Measurements from ENCODE around the gene GGT6. TPM values are rescaled to one million over a fixed set of nuclear protein-coding genes. Genes with fewer than 3 reads are reported as not detected.

The GGT6 gene
- polyA plus RNA-seq, 1 donor (not counting 4 experiments of a cell fraction or from before 2014, with no cell fraction given): 0.93 TPM

DNA sequence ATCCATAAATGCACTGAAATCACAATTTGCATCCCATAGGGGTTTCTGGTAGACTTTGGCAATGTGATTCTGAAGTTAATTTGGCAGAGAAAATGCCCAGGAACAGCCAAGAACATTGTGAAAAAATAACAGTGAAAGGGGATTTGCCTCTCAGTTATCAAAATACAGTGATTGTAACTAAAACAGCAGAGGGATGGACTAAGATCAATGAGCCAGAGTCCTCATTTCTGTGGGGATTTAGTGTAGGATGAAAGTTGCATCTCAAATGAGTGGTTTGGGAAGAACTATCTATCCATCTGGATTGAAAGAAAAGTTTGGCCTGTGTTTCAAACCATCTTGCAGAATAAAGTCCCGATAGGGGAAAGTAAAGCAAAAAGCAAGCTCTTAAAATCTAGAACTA is 33.2 kb downstream of the GGT6 start:
- Histone ChIP-seq H3K4me3 (ENCODE audit: control insufficient read depth in 2 of 3, extremely low read depth in 1 of 3, insufficient read depth in 2 of 3, low read depth in 1 of 3, low read length in 3 of 3) (no peak overlapping the region), H3K27me3 (ENCODE audit: control insufficient read depth, extremely low read depth, insufficient read depth, low read length) (peaks cover 20% of the 10 kb centered on the region), H3K9me3 (ENCODE audit: control insufficient read depth, low read depth, low read length) (no peaks in the 10 kb centered on the region), H4K20me1 (ENCODE audit: control insufficient read depth, extremely low read depth, insufficient read depth, low read length) (no peaks in the 10 kb centered on the region), H3K9me1 (ENCODE audit: control insufficient read depth, extremely low read depth, insufficient read depth, low read length) (no peaks in the 10 kb centered on the region), H3K4me1 (ENCODE audit: control insufficient read depth, extremely low read depth, insufficient read depth, low read length) (no peaks in the 10 kb centered on the region), H3K4me2 (ENCODE audit: control insufficient read depth, extremely low read depth, insufficient read depth, low read depth, low read length) (no peak overlapping the region), H3K27ac (ENCODE audit: control insufficient read depth, insufficient read depth, low read length) (no peak overlapping the region), H3K9ac (ENCODE audit: control insufficient read depth, extremely low read depth, insufficient read depth, low read length) (no peak overlapping the region), H2AFZ (ENCODE audit: control insufficient read depth, low read length) (no peak overlapping the region), H3K79me2 (ENCODE audit: control insufficient read depth, insufficient read depth, low read length) (no peaks in the 10 kb centered on the region), H3K36me3 (ENCODE audit: control insufficient read depth in 2 of 2, extremely low read depth in 1 of 2, insufficient read depth in 2 of 2, low read length in 2 of 2) (no peaks in the 10 kb centered on the region)
- no peak for FAIRE-seq
- DNase-seq (ENCODE audit: low read depth, low spot score): no peak
- dilution Hi-C loops (cut with MboI; ENCODE audit: extremely low pct_ligation_motif_present, low sequenced_read_pairs): no loop called here
- TF ChIP-seq, protein P1, sequence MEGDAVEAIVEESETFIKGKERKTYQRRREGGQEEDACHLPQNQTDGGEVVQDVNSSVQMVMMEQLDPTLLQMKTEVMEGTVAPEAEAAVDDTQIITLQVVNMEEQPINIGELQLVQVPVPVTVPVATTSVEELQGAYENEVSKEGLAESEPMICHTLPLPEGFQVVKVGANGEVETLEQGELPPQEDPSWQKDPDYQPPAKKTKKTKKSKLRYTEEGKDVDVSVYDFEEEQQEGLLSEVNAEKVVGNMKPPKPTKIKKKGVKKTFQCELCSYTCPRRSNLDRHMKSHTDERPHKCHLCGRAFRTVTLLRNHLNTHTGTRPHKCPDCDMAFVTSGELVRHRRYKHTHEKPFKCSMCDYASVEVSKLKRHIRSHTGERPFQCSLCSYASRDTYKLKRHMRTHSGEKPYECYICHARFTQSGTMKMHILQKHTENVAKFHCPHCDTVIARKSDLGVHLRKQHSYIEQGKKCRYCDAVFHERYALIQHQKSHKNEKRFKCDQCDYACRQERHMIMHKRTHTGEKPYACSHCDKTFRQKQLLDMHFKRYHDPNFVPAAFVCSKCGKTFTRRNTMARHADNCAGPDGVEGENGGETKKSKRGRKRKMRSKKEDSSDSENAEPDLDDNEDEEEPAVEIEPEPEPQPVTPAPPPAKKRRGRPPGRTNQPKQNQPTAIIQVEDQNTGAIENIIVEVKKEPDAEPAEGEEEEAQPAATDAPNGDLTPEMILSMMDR (optimal IDR thresholded peaks at IDR 0.05 in 1 of 3, IDR thresholded peaks at IDR 0.05 in 1 of 3, conservative IDR thresholded peaks at IDR 0.05 in 1 of 3; ENCODE audit: extremely low read depth in 1 of 3, insufficient read depth in 2 of 3, low read length in 3 of 3): no peak
- TF ChIP-seq EZH2 (IDR thresholded peaks at IDR 0.05; ENCODE audit: low read length): no peak

DNA sequence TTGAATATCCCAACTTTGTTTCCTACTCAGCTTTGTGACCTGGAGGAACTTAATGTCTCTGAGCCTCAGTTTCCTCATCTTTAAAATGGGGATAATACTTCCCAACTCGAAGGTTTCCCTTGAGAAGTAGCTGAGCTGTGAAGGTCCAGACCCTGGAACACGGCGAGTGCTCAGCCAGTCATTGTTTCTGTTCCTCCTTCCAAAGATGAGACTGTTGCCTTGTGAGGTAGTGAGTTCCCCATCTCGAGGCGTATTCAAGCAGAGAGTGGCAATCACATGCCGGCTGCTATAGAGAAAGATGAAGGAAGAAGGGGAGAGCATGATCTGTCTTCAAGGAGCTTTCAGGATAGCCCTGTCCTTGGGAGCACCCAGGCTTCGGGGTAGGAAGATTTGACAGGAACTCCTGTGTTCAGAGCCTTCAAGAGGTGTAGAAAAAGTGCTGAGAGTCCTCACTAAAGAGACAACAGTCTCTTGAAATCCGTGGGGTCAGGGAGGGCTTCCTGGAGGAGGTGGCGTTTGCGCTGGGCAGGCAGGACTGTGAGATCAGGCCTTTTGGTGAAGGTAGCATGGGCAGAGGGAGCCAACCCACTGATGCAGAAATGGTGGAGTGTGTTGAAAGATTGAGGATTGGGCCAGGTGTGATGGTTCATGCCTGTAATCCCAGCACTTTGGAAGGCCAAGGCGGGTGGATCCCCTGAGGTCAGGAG is 34.5 kb downstream of the GGT6 start:
- no peak overlapping the region for H3K4me3 ChIP-seq (ENCODE audit: control insufficient read depth in 2 of 3, extremely low read depth in 1 of 3, insufficient read depth in 2 of 3, low read depth in 1 of 3, low read length in 3 of 3)
- no peak overlapping the region for H2AFZ ChIP-seq (ENCODE audit: control insufficient read depth, low read length)
- dilution Hi-C loops (cut with MboI; ENCODE audit: extremely low pct_ligation_motif_present, low sequenced_read_pairs): no loop called here
- TF ChIP-seq, protein P1 (optimal IDR thresholded peaks at IDR 0.05 in 1 of 3, IDR thresholded peaks at IDR 0.05 in 1 of 3, conservative IDR thresholded peaks at IDR 0.05 in 1 of 3; ENCODE audit: extremely low read depth in 1 of 3, insufficient read depth in 2 of 3, low read length in 3 of 3): no peak
- no peak for TF ChIP-seq EZH2 (IDR thresholded peaks at IDR 0.05; ENCODE audit: low read length)
- FAIRE-seq (no peak), DNase-seq (ENCODE audit: low read depth, low spot score) (no peak)
- H3K9me1 ChIP-seq (ENCODE audit: control insufficient read depth, extremely low read depth, insufficient read depth, low read length): no peaks in the 10 kb centered on the region
- H3K4me2 ChIP-seq (ENCODE audit: control insufficient read depth, extremely low read depth, insufficient read depth, low read depth, low read length): no peak overlapping the region
- no peak overlapping the region for H3K9ac ChIP-seq (ENCODE audit: control insufficient read depth, extremely low read depth, insufficient read depth, low read length)
- H3K4me1 ChIP-seq (ENCODE audit: control insufficient read depth, extremely low read depth, insufficient read depth, low read length): peaks cover 10% of the 10 kb centered on the region
- H3K36me3 ChIP-seq (ENCODE audit: control insufficient read depth in 2 of 2, extremely low read depth in 1 of 2, insufficient read depth in 2 of 2, low read length in 2 of 2): no peaks in the 10 kb centered on the region
- no peaks in the 10 kb centered on the region for H3K79me2 ChIP-seq (ENCODE audit: control insufficient read depth, insufficient read depth, low read length)
- no peak overlapping the region for H3K27ac ChIP-seq (ENCODE audit: control insufficient read depth, insufficient read depth, low read length)
- no peaks in the 10 kb centered on the region for H4K20me1 ChIP-seq (ENCODE audit: control insufficient read depth, extremely low read depth, insufficient read depth, low read length)
- no peaks in the 10 kb centered on the region for H3K9me3 ChIP-seq (ENCODE audit: control insufficient read depth, low read depth, low read length)
- H3K27me3 ChIP-seq (ENCODE audit: control insufficient read depth, extremely low read depth, insufficient read depth, low read length): peaks cover 14% of the 10 kb centered on the region

Measured in keratinocyte (primary cell).